ENCODE data around the gene CAPN3.
"Not testable (repeated sequence)": the region's sequence is repeated elsewhere in the genome, so short reads cannot be mapped to it uniquely, and the experiment has no call there.

The CAPN3 gene

GRCh38 chr15:42359249-42359648 is at the start of gene CAPN3:
Gene CAPN3 (plus strand): TSS chr15:42359501. CDS start chr15:42359806, 305 bp downstream.
- DNase-seq (ENCODE audit: low read depth), result no peak
- TF ChIP-seq, protein P1, sequence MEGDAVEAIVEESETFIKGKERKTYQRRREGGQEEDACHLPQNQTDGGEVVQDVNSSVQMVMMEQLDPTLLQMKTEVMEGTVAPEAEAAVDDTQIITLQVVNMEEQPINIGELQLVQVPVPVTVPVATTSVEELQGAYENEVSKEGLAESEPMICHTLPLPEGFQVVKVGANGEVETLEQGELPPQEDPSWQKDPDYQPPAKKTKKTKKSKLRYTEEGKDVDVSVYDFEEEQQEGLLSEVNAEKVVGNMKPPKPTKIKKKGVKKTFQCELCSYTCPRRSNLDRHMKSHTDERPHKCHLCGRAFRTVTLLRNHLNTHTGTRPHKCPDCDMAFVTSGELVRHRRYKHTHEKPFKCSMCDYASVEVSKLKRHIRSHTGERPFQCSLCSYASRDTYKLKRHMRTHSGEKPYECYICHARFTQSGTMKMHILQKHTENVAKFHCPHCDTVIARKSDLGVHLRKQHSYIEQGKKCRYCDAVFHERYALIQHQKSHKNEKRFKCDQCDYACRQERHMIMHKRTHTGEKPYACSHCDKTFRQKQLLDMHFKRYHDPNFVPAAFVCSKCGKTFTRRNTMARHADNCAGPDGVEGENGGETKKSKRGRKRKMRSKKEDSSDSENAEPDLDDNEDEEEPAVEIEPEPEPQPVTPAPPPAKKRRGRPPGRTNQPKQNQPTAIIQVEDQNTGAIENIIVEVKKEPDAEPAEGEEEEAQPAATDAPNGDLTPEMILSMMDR (IDR thresholded peaks at IDR 0.05; ENCODE audit: low read depth, low read length, missing control alignments), result no peak
- H3K4me3 ChIP-seq (ENCODE audit: low read depth, low read length), result no peak within 1 kb of the TSS

GRCh38 chr15:42313463-42313862 is 45.8 kb upstream of the CAPN3 start:
- TF ChIP-seq, protein P1 (IDR thresholded peaks at IDR 0.05; ENCODE audit: low read depth, low read length, missing control alignments), result no peak
- H3K4me3 ChIP-seq (ENCODE audit: low read depth, low read length), result no peak overlapping the region
- no peak for DNase-seq (ENCODE audit: low read depth)

- H3K4me3 ChIP-seq (ENCODE audit: low read depth, low read length), result no peak overlapping the region
- TF ChIP-seq, protein P1 (IDR thresholded peaks at IDR 0.05; ENCODE audit: low read depth, low read length, missing control alignments), result no peak
- no peak for DNase-seq (ENCODE audit: low read depth)
These were observed 44.5 kb upstream of the CAPN3 start for GRCh38 chr15:42314818-42315217.

DNA sequence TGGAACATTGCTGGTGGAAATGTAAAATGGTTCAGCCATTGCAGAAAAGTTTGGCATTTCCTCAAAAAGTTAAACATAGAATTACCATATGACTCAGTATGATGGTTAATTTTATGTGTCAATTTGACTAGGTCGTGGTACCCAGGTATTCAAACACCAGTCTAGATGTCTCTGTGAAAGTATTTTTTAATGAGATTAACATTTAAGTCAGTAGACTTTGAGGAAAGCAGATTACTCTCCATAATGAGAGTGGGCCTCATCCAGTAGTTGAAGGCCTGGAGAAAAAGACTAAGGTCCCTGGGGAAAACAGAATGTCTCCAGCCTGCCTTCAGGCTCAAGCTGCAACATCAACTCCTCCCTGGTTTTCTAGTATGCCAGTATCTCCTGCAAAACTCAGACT is 43.8 kb upstream of the CAPN3 start:
- TF ChIP-seq, protein P1 (IDR thresholded peaks at IDR 0.05; ENCODE audit: low read depth, low read length, missing control alignments), result no peak
- no peak for DNase-seq (ENCODE audit: low read depth)
- no peak overlapping the region for H3K4me3 ChIP-seq (ENCODE audit: low read depth, low read length)

- DNase-seq (ENCODE audit: low read depth); H3K4me3 ChIP-seq (ENCODE audit: low read depth, low read length): not testable (repeated sequence)
These were observed 43.0 kb upstream of the CAPN3 start for GRCh38 chr15:42316282-42316805.

DNA sequence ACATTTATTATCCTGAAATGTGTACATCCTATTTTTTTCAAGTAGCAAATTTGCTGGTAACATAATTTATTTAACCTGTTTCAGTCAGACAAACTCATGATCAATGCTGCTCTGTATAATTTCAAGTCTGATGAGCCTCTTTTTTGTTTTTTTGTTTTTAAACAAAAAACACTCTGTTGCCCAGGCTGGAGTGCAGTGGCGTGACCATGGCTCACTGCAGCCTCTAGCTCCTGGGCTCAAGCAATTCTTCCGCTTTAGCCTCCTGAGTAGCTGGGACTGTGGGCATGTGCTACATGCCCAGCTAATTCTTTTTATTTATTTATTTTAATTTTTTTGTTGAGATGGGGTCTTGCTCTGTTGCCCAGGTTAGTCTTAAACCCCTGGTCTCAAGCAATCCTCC is 40.1 kb upstream of the CAPN3 start:
- TF ChIP-seq, protein P1 (IDR thresholded peaks at IDR 0.05; ENCODE audit: low read depth, low read length, missing control alignments), result no peak

GRCh38 chr15:42324308-42324707 is 35.0 kb upstream of the CAPN3 start:
- H3K4me3 ChIP-seq (ENCODE audit: low read depth, low read length), result no peak overlapping the region
- no peak for DNase-seq (ENCODE audit: low read depth)
- TF ChIP-seq, protein P1 (IDR thresholded peaks at IDR 0.05; ENCODE audit: low read depth, low read length, missing control alignments), result no peak

More for the DNA sequence above, 40.1 kb upstream of the CAPN3 start:
- no peak for DNase-seq (ENCODE audit: low read depth)
- no peak overlapping the region for H3K4me3 ChIP-seq (ENCODE audit: low read depth, low read length)

All from GM12864 (cell line).